Nephron (organoid): Measurements from ENCODE around the gene TMEM126B.
"Not testable (repeated sequence)": the region's sequence is repeated elsewhere in the genome, so short reads cannot be mapped to it uniquely, and the experiment has no call there.

ENCODE experiments used
- H3K27ac Mint-ChIP-seq, 3 experiments: 2 replicates each; pipeline ENCODE4 v1.8.0; 2020; ENCODE audit warnings: mixed read lengths in 3 of 3, mild to moderate bottlenecking in 2 of 3, moderate library complexity in 1 of 3
- H3K27me3 Mint-ChIP-seq: 2 replicates; pipeline ENCODE4 v1.8.0; 2021; ENCODE audit warnings: low read depth, mild to moderate bottlenecking, moderate library complexity, mixed read lengths
- H3K36me3 Mint-ChIP-seq: 2 replicates; pipeline ENCODE4 v1.8.0; 2020; ENCODE audit warnings: low read depth, mixed read lengths
- H3K4me1 Mint-ChIP-seq: 2 replicates; pipeline ENCODE4 v1.8.0; 2020; ENCODE audit warnings: mixed read lengths
- H3K4me3 Mint-ChIP-seq, 3 experiments: 2 replicates each; pipeline ENCODE4 v1.8.0; 2020; ENCODE audit warnings: mild to moderate bottlenecking in 3 of 3, mixed read lengths in 3 of 3, moderate library complexity in 2 of 3
- H3K9me3 Mint-ChIP-seq: 2 replicates; pipeline ENCODE4 v1.8.0; 2020; ENCODE audit warnings: mixed read lengths
- CTCF ChIP-seq, 3 experiments: fragments of 200-600 bp; sonication (generic); IDR thresholded peaks; one replicate each; pipeline ENCODE4 v1.5.0; 2021; ENCODE audit warnings: antibody characterized with exemption in 3 of 3; ENCODE audit not compliant: unreplicated experiment in 3 of 3

Gene TMEM126B

GRCh38 chr11:85663753-85664614 is 35.6 kb downstream of the TMEM126B start:
- H3K36me3 Mint-ChIP-seq = peaks cover 41% of the 10 kb centered on the region
- peak overlapping the region; percentile 95 to 100 (median 99) for H3K4me3 Mint-ChIP-seq
- H3K27ac Mint-ChIP-seq = peak overlapping the region; percentile 95 to 99 (median 98)
- peak; percentile 31 to 56 (median 37) for TF ChIP-seq CTCF (IDR thresholded peaks at IDR 0.05; ENCODE audit: unreplicated experiment in 3 of 3)
- H3K4me1 Mint-ChIP-seq = peaks cover 40% of the 10 kb centered on the region
- no peaks in the 10 kb centered on the region for H3K27me3 Mint-ChIP-seq
- H3K9me3 Mint-ChIP-seq = no peaks in the 10 kb centered on the region

GRCh38 chr11:85664615-85665481 is 36.5 kb downstream of the TMEM126B start, which contains the start of gene CREBZF:
Gene CREBZF (minus strand): TSS chr11:85665129. CDS start chr11:85664875, 254 bp downstream.
- peaks cover 33% of the 10 kb centered on the region for H3K4me1 Mint-ChIP-seq
- no peak for TF ChIP-seq CTCF (IDR thresholded peaks at IDR 0.05; ENCODE audit: unreplicated experiment in 3 of 3)

GRCh38 chr11:85665733-85666132 is 37.3 kb downstream of the TMEM126B start:
- Mint-ChIP-seq H3K27me3 (no peaks in the 10 kb centered on the region), H3K4me3 (peak overlapping the region; percentile 95 to 100 (median 99)), H3K36me3 (peaks cover 25% of the 10 kb centered on the region), H3K4me1 (peaks cover 24% of the 10 kb centered on the region), H3K27ac (peak overlapping the region; percentile 95 to 99 (median 98)), H3K9me3 (no peaks in the 10 kb centered on the region)
- no peak for TF ChIP-seq CTCF (IDR thresholded peaks at IDR 0.05; ENCODE audit: unreplicated experiment in 3 of 3)

More at GRCh38 chr11:85664615-85665481, 36.5 kb downstream of the TMEM126B start, which contains the start of gene CREBZF:
- Mint-ChIP-seq H3K36me3 (peaks cover 33% of the 10 kb centered on the region), H3K27ac (peak within 1 kb of the TSS; percentile 95 to 99 (median 98)), H3K9me3 (no peaks in the 10 kb centered on the region), H3K27me3 (no peaks in the 10 kb centered on the region), H3K4me3 (peak within 1 kb of the TSS; percentile 95 to 100 (median 99))

- no peak for TF ChIP-seq CTCF (IDR thresholded peaks at IDR 0.05; ENCODE audit: unreplicated experiment in 3 of 3)
- Mint-ChIP-seq H3K27me3 (no peaks in the 10 kb centered on the region), H3K4me3 (peak overlapping the region in 1 of 3 experiments; percentile 26), H3K9me3 (no peaks in the 10 kb centered on the region), H3K4me1 (peaks cover 15% of the 10 kb centered on the region), H3K36me3 (peaks cover 16% of the 10 kb centered on the region), H3K27ac (no peak overlapping the region)
These were observed 38.3 kb downstream of the TMEM126B start for GRCh38 chr11:85666687-85667086.

GRCh38 chr11:85668157-85668556 is 39.8 kb downstream of the TMEM126B start:
- Mint-ChIP-seq H3K36me3 (peaks cover 11% of the 10 kb centered on the region), H3K4me3 (peak overlapping the region in 2 of 3 experiments; percentile 34 to 47), H3K9me3 (peaks cover 4% of the 10 kb centered on the region), H3K27ac (no peak overlapping the region), H3K27me3 (no peaks in the 10 kb centered on the region), H3K4me1 (peaks cover 10% of the 10 kb centered on the region)
- no peak for TF ChIP-seq CTCF (IDR thresholded peaks at IDR 0.05; ENCODE audit: unreplicated experiment in 3 of 3)

- H3K9me3 Mint-ChIP-seq = peaks cover 12% of the 10 kb centered on the region
- not testable (repeated sequence) for H3K27ac Mint-ChIP-seq, H3K27me3 Mint-ChIP-seq, H3K4me3 Mint-ChIP-seq, H3K36me3 Mint-ChIP-seq, H3K4me1 Mint-ChIP-seq
These were observed 42.7 kb downstream of the TMEM126B start for GRCh38 chr11:85670949-85671663.
